GM12891 (cell line): Measurements from ENCODE around the gene CD163L1.

Experiments used
- DNase-seq: peaks from one replicate; pipeline ENCODE4 v3.0.0; 2011; ENCODE audit warnings: low spot score; ENCODE audit not compliant: insufficient read length
- FAIRE-seq: peaks from 2 replicates; lab custom pipeline; 2011; peaks lifted over from hg19 to GRCh38; lab: Jason Lieb, UNC
- PAX5 ChIP-seq: IDR thresholded peaks from 2 replicates; pipeline ENCODE4 v1.6.1; 2011; ENCODE audit warnings: low read length, moderate library complexity, mild to moderate bottlenecking; ENCODE audit not compliant: insufficient read depth, severe bottlenecking
- POLR2A ChIP-seq: IDR thresholded peaks from 2 replicates; pipeline ENCODE4 v1.6.1; 2011; ENCODE audit warnings: low read depth, low read length, control low read depth
- POLR2AphosphoS5 ChIP-seq: IDR thresholded peaks from 2 replicates; pipeline ENCODE4 v1.6.1; 2011; ENCODE audit warnings: low read depth, low read length, control low read depth
- POU2F2 ChIP-seq: IDR thresholded peaks from 2 replicates; pipeline ENCODE4 v1.6.1; 2011; ENCODE audit warnings: low read depth, mild to moderate bottlenecking, control low read depth, low read length, moderate library complexity
- SPI1 ChIP-seq: IDR thresholded peaks from 2 replicates; pipeline ENCODE4 v1.6.1; 2011; ENCODE audit warnings: low read depth, low read length, control low read depth
- TAF1 ChIP-seq: IDR thresholded peaks from 2 replicates; pipeline ENCODE4 v1.6.1; 2011; ENCODE audit warnings: low read depth, low read length, control low read depth

The CD163L1 gene

GRCh38 chr12:7374423-7375144, 69.4 kb downstream of the CD163L1 start:
- DNase-seq (peak; percentile 12), FAIRE-seq (no peak)
- no peak for TF ChIP-seq POLR2A
- no peak for TF ChIP-seq POLR2AphosphoS5
- no peak for TF ChIP-seq POU2F2
- TF ChIP-seq PAX5 = no peak
- no peak for TF ChIP-seq SPI1
- TF ChIP-seq TAF1 = no peak

- no peak for TF ChIP-seq TAF1
- TF ChIP-seq SPI1 = no peak
- no peak for TF ChIP-seq POLR2AphosphoS5
- no peak for DNase-seq
- FAIRE-seq = no peak
Measured at GRCh38 chr12:7373226-7373625, 70.7 kb downstream of the CD163L1 start.

GRCh38 chr12:7369274-7369729, 74.7 kb downstream of the CD163L1 start:
- no peak for TF ChIP-seq POLR2A
- no peak for TF ChIP-seq POLR2AphosphoS5
- TF ChIP-seq PAX5 = no peak
- TF ChIP-seq SPI1 = no peak
- TF ChIP-seq POU2F2 = no peak
- TF ChIP-seq TAF1 = no peak
- DNase-seq (no peak), FAIRE-seq (no peak)

- no peak for FAIRE-seq
Measured at GRCh38 chr12:7362734-7363133, 81.2 kb downstream of the CD163L1 start.

GRCh38 chr12:7361265-7361664, 82.7 kb downstream of the CD163L1 start:
- no peak for FAIRE-seq

More at GRCh38 chr12:7362734-7363133, 81.2 kb downstream of the CD163L1 start:
- no peak for DNase-seq
- TF ChIP-seq PAX5 = no peak
- TF ChIP-seq SPI1 = no peak
- no peak for TF ChIP-seq TAF1
- TF ChIP-seq POU2F2 = no peak
- TF ChIP-seq POLR2AphosphoS5 = no peak

GRCh38 chr12:7354529-7354928, 89.4 kb downstream of the CD163L1 start:
- FAIRE-seq (no peak), DNase-seq (no peak)
- TF ChIP-seq POLR2A (no peak), PAX5 (no peak), POU2F2 (no peak), SPI1 (no peak), POLR2AphosphoS5 (no peak), TAF1 (no peak)

More at GRCh38 chr12:7361265-7361664, 82.7 kb downstream of the CD163L1 start:
- DNase-seq = no peak
- no peak for TF ChIP-seq TAF1
- TF ChIP-seq SPI1 = no peak
- no peak for TF ChIP-seq POLR2A
- TF ChIP-seq PAX5 = no peak
- no peak for TF ChIP-seq POLR2AphosphoS5
- TF ChIP-seq POU2F2 = no peak

- no peak for DNase-seq
- no peak for TF ChIP-seq SPI1
- FAIRE-seq = no peak
Measured at GRCh38 chr12:7352661-7353060, 91.3 kb downstream of the CD163L1 start.

- TF ChIP-seq POLR2AphosphoS5 (no peak), SPI1 (no peak), POLR2A (no peak), PAX5 (no peak), POU2F2 (no peak), TAF1 (no peak)
- DNase-seq (no peak), FAIRE-seq (no peak)
Measured at GRCh38 chr12:7351177-7351576, 92.8 kb downstream of the CD163L1 start.

- TF ChIP-seq TAF1 (no peak), PAX5 (no peak)
- DNase-seq = no peak
- no peak for FAIRE-seq
Measured at GRCh38 chr12:7349418-7349817, 94.5 kb downstream of the CD163L1 start.

- DNase-seq (no peak), FAIRE-seq (no peak)
- no peak for TF ChIP-seq PAX5
Measured at GRCh38 chr12:7346551-7347225, 97.3 kb downstream of the CD163L1 start.
